DLD1 (cell line): ENCODE results near the gene PROK2.

ENCODE experiments used
- in situ Hi-C: cut with HindIII; loops from 2 replicates; pipeline ENCODE4 v1.10.0; 2017; ENCODE audit warnings: low sequenced_read_pairs

PROK2 gene

GRCh38 chr3:71751602-71752001 is 33.3 kb downstream of the PROK2 start:
- in situ Hi-C loops: no loop called here

GRCh38 chr3:71744738-71745137 is 40.2 kb downstream of the PROK2 start:
- in situ Hi-C loops: no loop called here

- in situ Hi-C loops: no loop called here
These were observed 42.3 kb downstream of the PROK2 start for GRCh38 chr3:71742621-71743020.

GRCh38 chr3:71734881-71735280 is 50.1 kb downstream of the PROK2 start:
- in situ Hi-C loops: no loop called here

GRCh38 chr3:71733319-71733718 is 51.6 kb downstream of the PROK2 start:
- in situ Hi-C loops: no loop called here

GRCh38 chr3:71732637-71733036 is 52.3 kb downstream of the PROK2 start:
- in situ Hi-C loops: no loop called here

GRCh38 chr3:71728632-71729342 is 56.2 kb downstream of the PROK2 start:
- in situ Hi-C loops: no loop called here

- in situ Hi-C loops: no loop called here
These were observed 58.8 kb downstream of the PROK2 start for GRCh38 chr3:71726146-71726545.

- in situ Hi-C loops: no loop called here
These were observed 59.5 kb downstream of the PROK2 start, which contains the start of gene EIF4E3 for GRCh38 chr3:71725271-71725991. Gene EIF4E3 (minus strand): TSS chr3:71725402. CDS start chr3:71725367, 35 bp downstream.

GRCh38 chr3:71724584-71725270 is 60.2 kb downstream of the PROK2 start:
- in situ Hi-C loops: no loop called here

- in situ Hi-C loops: no loop called here
These were observed 60.8 kb downstream of the PROK2 start for GRCh38 chr3:71724171-71724453.

GRCh38 chr3:71723452-71724170 is 61.3 kb downstream of the PROK2 start:
- in situ Hi-C loops: no loop called here

- in situ Hi-C loops: no loop called here
These were observed 62.3 kb downstream of the PROK2 start for GRCh38 chr3:71722693-71723092.
